GM19455 (cell line): ENCODE data around the gene ARNT2.

Experiments
- ATAC-seq: cut with Tn5 transposase; IDR thresholded peaks from one replicate; pipeline ENCODE4 v1.9.1; 2021; ENCODE audit not compliant: unreplicated experiment

ARNT2 gene

DNA sequence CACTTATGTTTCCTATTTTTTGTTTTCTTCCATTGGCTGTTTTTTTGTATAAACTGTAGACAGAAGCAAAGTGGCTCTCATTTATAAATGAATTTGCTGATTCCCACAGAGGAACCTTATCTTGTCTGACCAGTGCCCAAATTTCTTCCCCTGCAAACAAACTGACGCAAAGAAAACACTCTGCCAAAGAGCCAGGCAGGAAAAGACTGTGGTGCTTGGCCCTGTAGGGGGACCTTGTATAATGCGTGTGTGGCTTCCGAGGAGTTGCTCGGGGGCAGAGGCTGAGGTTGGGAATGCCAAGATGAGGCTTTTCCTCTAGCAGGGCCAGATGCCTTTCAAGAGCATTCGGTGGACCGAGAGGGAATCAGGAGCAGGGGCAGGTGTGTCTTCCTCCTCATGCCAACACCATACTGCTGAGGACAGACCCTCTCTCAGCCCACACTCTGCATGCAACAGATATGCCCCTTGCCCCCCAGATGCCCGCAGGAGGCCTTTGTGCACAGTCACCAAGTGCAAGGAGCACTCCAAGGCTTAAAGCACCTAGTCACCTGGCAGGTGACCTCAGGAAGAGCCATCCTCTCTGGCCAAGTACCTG is 186.7 kb downstream of the ARNT2 start:
- ATAC-seq: no peak

DNA sequence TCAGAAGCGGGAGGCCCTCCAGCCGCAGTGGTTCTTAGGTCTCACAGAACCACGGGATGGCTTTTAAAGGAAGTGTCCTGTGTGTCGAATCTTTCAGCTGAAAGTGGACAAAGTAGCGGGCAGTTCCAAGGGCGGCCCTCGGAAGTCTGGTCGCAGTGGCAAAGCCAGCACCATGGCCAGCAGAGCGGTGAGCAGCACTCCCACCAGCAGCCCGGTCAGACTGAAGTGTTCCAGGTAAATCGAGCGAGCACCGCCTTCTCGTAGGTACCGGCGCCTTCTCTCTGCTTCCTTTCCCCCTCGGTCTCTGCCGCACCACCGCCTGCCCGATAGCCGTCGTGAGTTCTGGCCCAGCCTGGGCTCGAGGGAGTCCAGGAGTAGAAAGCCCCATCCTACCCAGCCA is 187.3 kb downstream of the ARNT2 start:
- ATAC-seq: no peak

DNA sequence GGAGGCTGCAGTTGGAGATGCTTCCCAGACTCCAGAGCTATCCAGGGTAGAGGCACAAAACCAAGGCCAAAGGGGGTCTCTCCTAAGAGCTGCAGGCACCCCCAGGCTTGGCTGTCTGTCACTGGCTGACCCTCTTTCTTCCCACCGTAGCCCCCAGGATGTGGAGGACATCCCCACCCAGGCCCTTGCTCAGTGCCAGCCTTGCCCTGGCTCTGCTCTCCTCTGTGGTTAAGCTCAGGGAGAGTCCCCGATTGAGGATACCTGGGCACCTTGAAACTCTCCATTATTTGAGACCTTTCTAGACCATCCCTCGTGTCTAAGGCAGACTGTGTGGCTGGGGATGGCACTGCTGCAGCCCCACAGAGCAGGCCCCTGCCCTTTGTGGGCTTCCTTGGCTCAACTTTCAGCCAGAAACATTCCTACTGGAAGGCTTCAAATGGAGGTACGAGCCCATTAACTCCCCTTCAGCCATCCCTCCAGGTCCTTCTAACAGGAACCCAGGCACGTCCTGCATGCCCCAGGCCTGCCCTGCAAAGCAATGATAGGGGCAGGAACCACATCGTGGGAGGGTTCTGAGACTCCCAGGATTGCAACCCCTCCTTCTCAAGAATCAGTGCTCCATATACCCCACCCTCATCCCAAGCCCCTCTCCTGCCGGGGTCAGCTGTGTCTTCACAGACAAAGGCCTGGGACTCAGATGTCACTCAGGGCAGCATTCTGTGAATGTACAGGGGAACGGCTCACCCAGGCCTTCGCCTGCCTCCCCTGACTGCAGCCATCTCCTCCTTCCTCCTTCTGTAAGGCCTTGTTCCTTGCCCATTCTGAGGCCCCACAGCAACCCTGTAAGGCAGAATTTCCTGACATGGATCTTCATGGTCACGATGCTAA is 188.0 kb downstream of the ARNT2 start:
- no peak for ATAC-seq

DNA sequence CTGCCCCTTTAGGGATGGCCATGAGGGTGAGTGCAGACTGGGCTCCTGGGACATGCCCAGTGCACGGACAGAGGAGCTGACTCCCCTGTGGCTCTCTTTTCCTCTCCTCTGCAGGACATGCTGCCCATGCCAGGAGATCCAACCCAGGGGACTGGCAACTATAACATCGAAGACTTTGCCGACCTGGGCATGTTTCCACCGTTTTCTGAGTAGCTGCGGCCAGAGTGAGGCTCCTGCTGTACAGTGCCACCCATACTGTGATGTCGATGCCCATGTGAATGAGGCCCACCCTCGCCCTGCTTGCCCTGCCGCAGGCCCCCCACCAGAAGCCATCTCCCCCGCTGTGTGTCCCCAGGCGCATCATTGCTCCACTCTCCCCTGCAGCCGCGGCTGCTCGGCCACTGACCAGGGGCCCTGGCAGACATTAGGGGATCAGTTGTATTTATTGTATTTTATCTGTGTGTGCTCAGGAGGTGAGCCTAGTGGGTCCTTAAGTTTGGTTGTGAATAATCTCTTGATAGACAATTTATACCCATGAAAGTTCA is 189.4 kb downstream of the ARNT2 start:
- no peak for ATAC-seq

DNA sequence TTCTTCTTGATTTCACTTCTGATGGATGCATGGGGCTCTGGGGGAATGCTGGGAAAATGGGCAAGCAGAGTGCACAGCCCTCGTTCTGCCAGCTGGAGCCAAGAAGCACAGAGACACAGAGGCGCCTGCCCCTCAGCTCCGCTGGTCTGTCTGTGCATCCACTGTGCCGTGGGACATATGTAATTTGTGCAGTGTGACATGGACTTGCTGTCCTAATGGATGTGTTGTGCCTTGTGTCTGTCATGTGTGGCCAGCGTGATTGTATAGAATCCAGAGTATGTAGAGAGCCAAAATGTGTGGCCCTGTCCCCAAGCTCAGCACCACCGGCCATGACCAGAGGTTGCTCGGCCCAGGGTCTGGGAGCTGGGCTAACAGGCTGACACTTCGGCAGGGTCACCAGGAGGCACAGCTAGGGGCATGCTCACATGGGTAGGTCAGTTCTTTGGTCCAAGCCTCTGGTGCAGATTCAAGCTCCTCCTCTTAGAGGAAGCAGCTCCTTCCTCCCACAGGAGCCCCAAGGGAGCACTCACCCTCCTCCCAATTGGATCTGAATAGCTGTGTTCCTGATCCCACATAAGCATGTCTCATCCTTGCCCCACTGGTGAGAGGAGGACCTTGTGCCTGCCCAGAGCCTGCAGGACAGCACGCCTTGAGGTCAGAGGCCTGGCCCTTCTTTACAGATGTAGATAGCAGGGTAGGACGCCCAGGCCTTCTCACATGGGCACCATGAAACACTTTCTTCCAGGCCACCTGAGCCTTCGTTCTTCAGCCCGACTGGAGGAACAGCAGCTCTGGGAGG is 190.1 kb downstream of the ARNT2 start:
- no peak for ATAC-seq

DNA sequence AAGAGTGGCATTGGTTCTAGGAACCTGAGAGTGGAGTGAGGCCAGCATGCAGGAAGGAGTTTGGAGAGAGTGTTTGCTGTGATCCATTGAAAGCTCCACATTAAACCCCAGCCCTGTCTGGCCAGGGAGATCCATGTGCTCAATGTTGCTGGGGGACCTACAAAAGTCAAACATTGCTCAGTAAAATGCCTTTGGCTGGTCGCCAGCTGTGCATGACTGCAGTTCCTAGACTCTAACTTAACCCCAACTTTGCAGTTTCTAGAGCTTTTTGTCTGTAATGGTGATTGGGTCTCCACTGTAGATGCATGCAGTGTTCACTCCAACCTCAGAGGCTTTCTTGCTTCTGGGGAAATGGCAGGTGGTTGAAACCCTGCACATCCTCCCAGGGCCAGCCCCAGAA is 191.2 kb downstream of the ARNT2 start:
- ATAC-seq: no peak

DNA sequence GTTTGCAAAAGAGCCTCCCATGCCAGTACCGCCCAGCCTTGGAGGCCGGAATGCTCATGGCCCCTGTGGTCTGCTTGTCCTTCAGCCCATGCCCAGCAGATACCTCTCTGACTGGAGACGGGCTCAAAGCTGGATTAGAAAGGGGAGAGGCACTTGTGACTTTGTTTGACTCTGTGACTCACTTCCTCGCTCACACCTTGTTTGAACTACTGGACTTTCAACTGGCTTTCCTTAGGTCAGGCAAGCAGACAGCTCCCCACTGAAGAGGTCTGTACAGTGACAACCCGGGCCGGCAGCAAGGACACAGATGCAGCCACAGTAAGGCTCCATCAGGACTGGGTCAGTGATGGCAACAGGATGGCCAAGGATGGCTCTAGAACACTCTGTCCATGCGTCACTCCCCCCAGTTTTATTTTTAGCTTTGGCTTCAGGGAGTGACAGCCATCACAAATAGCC is 192.4 kb downstream of the ARNT2 start:
- ATAC-seq: no peak

DNA sequence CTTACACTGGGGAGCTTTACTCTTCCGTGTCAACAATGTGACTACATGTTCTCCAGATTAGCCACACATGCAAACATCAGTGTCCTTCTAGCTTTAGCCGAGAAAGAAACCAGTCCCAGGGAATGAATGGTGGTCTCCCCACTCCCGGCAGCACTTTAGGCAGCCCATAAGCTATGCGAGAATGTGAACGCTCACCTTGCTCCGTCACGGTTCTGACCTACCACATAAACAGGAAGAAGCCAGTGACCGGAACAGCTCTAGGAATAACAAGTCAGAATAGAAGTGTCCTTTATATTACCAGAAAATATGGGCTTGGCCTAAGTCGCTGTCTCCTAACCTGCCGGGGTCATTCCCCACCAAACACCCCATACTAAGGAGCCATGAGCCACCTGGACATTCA is 192.9 kb downstream of the ARNT2 start:
- no peak for ATAC-seq

DNA sequence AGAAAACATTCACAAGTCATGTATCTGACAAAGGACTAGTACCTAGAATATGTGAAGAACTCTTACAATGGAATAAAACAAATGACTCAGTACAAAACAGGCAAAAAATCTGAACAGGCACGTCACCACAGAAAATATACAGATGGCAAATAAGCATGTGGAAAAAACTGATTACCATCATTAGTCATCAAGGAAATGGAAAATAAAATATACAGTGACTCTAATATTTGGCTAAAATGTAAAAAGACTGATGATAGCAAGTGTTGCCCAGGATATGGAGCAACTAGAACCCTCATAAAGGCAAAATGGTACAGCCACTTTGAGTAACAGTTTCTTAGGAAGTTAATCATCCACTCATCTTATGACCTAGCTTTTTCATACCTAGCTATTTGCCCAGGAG is 195.2 kb downstream of the ARNT2 start:
- ATAC-seq: no peak

DNA sequence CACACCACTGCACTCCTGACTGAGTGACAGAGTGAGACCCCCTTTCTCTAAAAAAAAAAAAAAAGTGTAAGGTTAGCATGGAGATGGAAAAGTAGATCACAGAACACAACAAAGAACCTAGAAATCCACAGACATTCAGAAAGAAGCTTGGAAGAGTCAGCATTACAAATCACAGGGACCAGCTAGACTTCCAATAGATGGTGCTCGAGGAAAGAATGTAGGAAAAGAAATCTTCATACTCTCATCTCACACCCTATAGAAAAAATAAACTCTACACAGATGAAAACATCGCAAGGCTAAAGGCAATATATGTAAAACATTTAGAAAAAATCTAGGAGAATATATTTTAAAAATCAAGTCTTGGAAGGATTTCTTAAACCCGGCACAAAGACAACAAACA is 196.4 kb downstream of the ARNT2 start:
- ATAC-seq: no peak

DNA sequence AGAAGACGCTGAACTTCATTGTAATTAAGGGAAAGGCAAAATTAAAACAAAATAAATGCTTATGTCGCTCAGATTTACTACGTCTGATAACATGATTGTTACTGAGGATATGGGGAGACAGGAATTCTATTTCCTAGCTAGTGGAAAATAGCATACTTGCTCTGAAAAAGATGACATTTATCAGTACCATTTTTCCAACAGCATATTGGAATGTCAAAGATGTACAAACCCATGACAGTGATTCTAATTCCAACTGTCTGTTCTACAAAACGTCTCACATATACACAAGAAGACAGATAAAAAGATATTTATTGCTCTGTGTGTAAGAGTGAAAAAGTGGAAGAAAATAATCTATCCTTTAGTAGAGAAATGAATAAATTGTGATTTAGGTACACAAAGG is 197.1 kb downstream of the ARNT2 start:
- no peak for ATAC-seq

DNA sequence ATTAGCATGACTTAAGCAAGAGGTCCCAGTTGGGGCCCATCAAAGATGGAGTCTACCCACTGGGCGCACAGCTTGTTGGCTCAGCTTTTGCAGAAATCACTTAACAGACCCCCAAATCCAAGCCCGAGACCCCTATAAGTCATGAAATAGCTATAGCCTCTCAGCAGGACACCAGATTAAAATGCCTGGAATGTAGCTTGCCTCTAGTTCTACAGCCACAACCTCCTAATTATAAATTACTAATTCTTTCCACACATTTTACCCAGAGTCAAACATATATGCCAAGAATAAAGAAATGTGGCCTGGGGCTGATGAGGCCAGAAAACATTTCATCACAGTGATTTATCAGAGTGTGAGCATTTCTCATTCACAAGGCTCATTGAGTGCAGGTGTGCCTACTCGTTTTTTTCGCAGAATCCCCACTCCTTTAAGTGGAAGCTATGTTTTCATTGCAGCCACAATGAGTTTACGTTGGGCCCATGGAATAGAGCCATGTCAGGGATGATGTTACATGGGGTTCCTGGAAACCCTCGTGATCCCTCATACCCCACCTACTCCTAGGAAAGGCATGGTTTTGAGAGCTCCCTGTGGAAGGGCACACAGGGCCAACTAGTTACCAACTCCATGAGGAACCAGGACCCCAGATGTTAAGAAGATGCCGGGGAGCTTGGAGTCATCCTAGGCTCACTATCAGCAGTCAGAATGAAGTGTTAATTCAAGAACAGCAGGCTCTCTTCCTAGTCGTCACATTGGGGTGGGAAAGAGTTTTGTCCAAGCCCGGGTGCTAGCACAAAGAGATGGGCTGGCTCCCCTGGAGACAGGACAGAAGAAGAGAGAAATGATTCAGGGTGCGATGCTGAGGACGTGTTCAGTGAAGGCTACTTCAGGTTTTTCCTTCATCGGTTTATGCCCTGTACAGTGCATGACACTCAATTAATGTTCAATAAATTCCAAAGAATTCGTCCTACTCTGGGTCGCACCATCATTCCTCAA is 200.7 kb downstream of the ARNT2 start:
- no peak for ATAC-seq

DNA sequence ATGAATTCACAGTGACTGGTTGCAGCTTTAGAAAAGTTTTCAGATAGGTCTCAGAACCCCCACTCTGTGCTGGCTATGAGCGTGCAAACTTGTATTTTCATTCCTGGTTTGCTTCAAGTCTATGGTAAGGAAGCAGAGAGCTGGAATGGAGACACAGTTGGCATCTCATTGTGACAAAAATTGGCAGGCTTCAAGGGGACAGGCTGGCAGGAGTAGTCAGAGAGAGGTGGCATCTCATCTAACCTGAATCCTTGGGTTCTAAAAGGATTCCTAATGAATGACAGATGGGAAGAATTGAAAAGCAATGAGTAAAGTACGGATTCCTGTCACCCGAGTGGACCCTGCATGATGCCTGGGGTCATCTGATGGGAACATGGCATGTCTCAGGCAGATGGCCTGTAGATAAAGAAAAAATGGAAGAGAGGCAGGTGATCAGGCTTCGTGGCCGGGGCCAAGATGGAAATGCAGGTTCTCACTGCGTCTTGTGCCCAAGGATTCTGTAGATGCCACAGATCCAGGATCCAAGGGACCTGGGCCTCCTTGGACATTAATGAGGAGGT is 201.5 kb downstream of the ARNT2 start:
- no peak for ATAC-seq

DNA sequence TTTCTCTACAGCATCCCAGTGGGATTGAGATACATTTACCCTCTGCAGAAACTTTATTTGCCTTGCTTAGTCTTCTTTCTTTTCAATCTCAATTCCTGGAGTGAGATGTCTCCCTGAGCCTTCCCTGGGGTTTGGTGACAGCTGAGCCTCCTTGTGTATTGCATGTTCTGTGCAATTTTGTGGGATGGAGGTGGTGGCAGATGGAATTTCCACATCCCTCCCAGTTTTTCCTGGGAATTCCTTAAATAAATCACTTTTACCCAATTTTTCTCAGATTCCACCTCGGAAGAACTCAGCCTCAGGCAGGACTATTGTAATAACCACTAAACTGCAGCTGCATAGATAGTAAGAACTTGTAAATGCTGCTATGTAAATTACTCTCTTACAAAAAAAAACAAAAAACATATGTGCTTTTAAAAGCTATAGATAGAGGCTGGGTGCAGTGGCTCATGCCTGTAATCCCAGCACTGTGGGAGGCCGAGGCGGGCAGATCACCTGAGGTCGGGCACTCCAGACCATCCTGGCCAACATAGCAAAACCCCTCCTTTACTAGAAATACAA is 202.4 kb downstream of the ARNT2 start:
- no peak for ATAC-seq

DNA sequence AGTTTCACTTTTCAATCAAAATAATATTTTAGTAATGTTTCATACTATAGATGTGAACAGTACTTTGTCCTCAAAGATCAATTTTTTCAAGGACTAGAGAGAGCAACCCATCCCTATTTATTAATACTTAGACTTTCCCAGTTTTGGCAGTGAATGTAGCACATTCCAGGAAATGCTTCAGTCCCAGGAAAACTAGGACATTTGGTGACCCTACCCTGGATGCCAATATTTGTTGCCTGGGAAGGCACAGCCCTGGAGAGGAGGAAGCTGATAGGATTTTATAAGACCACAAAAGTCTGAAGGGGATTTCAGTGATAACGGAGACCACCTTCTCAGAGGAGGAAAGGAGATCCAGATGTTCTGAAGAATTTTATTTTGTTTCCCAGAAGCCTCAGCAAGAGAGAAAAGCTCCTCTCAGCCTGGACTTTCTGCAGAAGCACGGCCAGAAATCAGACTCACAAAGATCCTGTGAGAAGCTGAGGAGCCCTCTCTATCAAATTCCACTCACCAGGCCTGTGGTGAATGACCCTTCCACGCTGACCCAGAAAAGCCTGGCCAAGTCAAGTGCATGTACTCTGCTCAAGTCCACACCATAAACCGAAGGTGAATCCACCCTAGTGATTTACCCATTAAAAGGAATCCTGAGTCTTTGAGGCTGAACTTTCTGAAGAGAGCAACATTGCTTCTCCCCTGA is 203.3 kb downstream of the ARNT2 start:
- ATAC-seq: no peak

DNA sequence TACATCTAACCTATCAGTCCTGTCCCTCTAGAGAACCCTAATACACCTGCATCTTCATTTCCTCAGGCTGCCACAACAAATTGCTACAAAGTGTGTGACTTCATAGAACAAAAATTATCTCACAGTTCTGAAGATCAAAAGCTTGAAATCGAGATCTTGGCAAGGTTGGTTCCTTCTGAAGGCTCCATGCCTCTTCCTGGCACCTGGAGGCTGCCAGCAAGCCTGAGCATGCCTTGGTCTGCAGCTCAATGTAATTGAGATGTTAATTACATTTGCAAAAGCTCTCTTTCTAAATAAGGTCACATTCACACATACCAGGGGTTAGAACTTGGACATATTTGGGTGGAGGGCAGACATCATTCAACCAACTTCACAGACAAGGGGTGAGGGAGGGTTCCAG is 204.5 kb downstream of the ARNT2 start:
- ATAC-seq: no peak

DNA sequence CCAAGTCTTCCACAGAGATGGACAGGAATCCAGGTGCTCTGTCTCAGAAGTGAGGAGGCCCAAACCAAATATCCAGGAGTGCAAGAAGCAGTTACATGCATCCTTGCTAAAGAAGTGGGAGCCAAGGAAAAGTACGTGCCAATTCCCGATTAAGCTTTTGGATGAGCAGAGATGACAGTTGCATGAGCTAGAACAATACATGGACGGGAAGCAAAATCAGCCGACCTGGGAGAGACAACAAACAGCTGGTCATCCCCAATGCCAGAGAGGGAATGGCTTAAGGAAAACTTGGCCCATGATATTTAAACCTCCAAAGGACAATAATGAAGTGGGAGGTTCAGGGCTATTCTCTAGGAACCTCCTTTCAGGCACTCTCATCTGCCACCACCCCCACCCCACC is 204.9 kb downstream of the ARNT2 start:
- no peak for ATAC-seq

DNA sequence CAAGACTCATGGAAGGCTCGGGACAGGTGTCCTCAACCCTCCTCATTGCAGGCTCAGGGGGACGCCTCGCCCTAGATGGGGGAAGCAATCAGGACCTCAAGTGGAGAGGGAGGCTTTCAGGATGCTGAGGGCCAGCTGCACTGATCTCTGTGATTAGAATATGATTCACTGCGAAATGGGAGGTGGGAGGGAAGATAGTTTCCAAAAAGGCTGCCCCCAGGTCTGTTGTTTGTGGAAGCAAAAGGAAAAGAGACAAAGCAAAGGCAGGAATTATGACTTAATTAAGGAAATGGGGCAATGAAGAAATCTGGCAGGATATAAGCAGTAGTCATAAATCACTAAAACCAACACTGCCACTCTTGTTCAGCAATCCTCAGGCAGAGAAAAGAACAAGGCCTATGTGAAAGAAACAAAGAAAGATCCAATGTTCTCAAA is 205.3 kb downstream of the ARNT2 start:
- no peak for ATAC-seq

DNA sequence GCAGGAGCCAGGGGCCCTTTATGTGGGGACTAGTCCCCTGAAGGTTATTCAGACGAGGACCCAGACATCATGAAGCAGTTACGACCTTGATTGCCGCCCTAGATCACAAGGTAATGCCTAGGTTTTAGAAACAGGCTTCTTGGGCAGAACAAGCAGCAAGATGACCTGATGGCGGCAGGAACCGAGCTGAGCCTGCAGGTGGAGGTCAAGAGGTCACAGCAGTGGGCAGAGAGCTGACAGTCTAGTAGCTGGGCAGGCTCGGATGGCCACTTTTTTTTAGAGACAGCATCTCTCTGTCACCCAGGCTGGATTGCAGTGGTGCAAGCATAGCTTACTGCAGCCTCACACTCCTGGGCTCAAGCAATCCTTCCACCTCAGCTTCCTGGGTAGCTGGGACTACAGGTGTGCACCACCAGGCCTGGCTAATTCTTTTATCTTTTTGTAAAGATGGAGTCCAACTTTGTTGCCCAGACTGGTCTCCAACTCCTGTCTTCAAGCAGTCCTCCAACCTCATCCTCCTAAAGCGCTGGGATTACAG is 207.4 kb downstream of the ARNT2 start:
- ATAC-seq: no peak
